GM21723 (cell line): ENCODE results near the gene COX6A1.
A peak's percentile ranks its signal among the peaks of the same experiment; 100 is the strongest.

ENCODE experiments used
- ATAC-seq: cut with Tn5 transposase; IDR thresholded peaks from one replicate; pipeline ENCODE4 v1.9.1; 2021; ENCODE audit warnings: mild to moderate bottlenecking, moderate library complexity; ENCODE audit not compliant: unreplicated experiment

COX6A1 gene

GRCh38 chr12:120437735-120438494, at the start of gene COX6A1:
Gene COX6A1, plus strand, starts transcription at chr12:120438113. Its CDS starts 14 bp downstream, at chr12:120438127.
- peak; percentile 94 for ATAC-seq

- no peak for ATAC-seq
Measured at GRCh38 chr12:120388691-120389481, 49.0 kb upstream of the COX6A1 start.

GRCh38 chr12:120390540-120391120, 47.3 kb upstream of the COX6A1 start:
- no peak for ATAC-seq

- no peak for ATAC-seq
Measured at GRCh38 chr12:120394483-120395367, 43.2 kb upstream of the COX6A1 start.

GRCh38 chr12:120397824-120398540, 39.9 kb upstream of the COX6A1 start:
- ATAC-seq = no peak

GRCh38 chr12:120399531-120399930, 38.4 kb upstream of the COX6A1 start:
- no peak for ATAC-seq

- no peak for ATAC-seq
Measured at GRCh38 chr12:120402217-120402616, 35.7 kb upstream of the COX6A1 start.

GRCh38 chr12:120403869-120404268, 34.0 kb upstream of the COX6A1 start:
- ATAC-seq = no peak

GRCh38 chr12:120404271-120404670, 33.6 kb upstream of the COX6A1 start:
- ATAC-seq = no peak

- no peak for ATAC-seq
Measured at GRCh38 chr12:120406069-120406468, 31.8 kb upstream of the COX6A1 start.

GRCh38 chr12:120406553-120406952, 31.4 kb upstream of the COX6A1 start:
- no peak for ATAC-seq

GRCh38 chr12:120408771-120409170, 29.1 kb upstream of the COX6A1 start:
- no peak for ATAC-seq

- ATAC-seq = no peak
Measured at GRCh38 chr12:120412421-120412820, 25.5 kb upstream of the COX6A1 start.

GRCh38 chr12:120413901-120414695, 23.8 kb upstream of the COX6A1 start:
- no peak for ATAC-seq

- no peak for ATAC-seq
Measured at GRCh38 chr12:120416490-120417216, 21.3 kb upstream of the COX6A1 start.

GRCh38 chr12:120417917-120418580, 19.9 kb upstream of the COX6A1 start:
- no peak for ATAC-seq

- no peak for ATAC-seq
Measured at GRCh38 chr12:120421701-120422100, 16.2 kb upstream of the COX6A1 start.

- ATAC-seq = no peak
Measured at GRCh38 chr12:120422892-120423456, 14.9 kb upstream of the COX6A1 start.
